ENCODE measurements around the gene ACLY. TPM values are rescaled to one million over a fixed set of nuclear protein-coding genes. Genes with fewer than 3 reads are reported as not detected.

Gene ACLY
- total and polyA plus RNA-seq, 2 of the 13 experiments (the other 11 are each of a cell fraction or from before 2014, with no cell fraction given): 111 to 218 TPM

- TF ChIP-seq ZNF496 (CRISPR knock-in tag; IDR thresholded peaks at IDR 0.05; ENCODE audit: insufficient replicate concordance): no peak
- TF ChIP-seq KLF12 (CRISPR knock-in tag; IDR thresholded peaks at IDR 0.05; ENCODE audit: borderline replicate concordance): 0 out of 2 replicates have a peak, but pooled peaks have one; percentile 69
- TF ChIP-seq ZNF672 (CRISPR knock-in tag; IDR thresholded peaks at IDR 0.05): no peak
- TF ChIP-seq ZNF660 (CRISPR knock-in tag; IDR thresholded peaks at IDR 0.05; ENCODE audit: borderline replicate concordance, low read depth): 0 out of 2 replicates have a peak, but pooled peaks have one; percentile 16
- no peak for TF ChIP-seq ZNF24 (IDR thresholded peaks at IDR 0.05)
- peak; percentile 79; the same call in 1 of the 2 replicates for TF ChIP-seq REPIN1 (CRISPR knock-in tag; IDR thresholded peaks at IDR 0.05; ENCODE audit: borderline replicate concordance, low read depth)
- peak; percentile 61; the same call in 1 of the 2 replicates for TF ChIP-seq ZNF768 (CRISPR knock-in tag; IDR thresholded peaks at IDR 0.05)
- no peak for TF ChIP-seq NR3C1 (CRISPR knock-in tag; IDR thresholded peaks at IDR 0.05)
- TF ChIP-seq ZBTB21 (CRISPR knock-in tag; IDR thresholded peaks at IDR 0.05): no peak
- TF ChIP-seq NFKBIZ (CRISPR knock-in tag; IDR thresholded peaks at IDR 0.05): no peak
- TF ChIP-seq CREB1 (IDR thresholded peaks at IDR 0.05): no peak
- no peak for TF ChIP-seq CREB1 (CRISPR knock-in tag; IDR thresholded peaks at IDR 0.05)
- TF ChIP-seq HOXA9 (CRISPR knock-in tag; IDR thresholded peaks at IDR 0.05; ENCODE audit: borderline replicate concordance): no peak
- no peak for TF ChIP-seq SETDB1 (CRISPR knock-in tag; IDR thresholded peaks at IDR 0.05; ENCODE audit: borderline replicate concordance)
- TF ChIP-seq ZFP37 (CRISPR knock-in tag; IDR thresholded peaks at IDR 0.05; ENCODE audit: borderline replicate concordance): no peak; the same call in 1 of the 2 replicates
- peak; percentile 5; the same call in 1 of the 2 replicates for TF ChIP-seq NR2C2 (CRISPR knock-in tag; IDR thresholded peaks at IDR 0.05; ENCODE audit: borderline replicate concordance)
- peak; percentile 51; the same call in 1 of the 2 replicates for TF ChIP-seq SMYD3 (CRISPR knock-in tag; IDR thresholded peaks at IDR 0.05)
- TF ChIP-seq SMAD1 (CRISPR knock-in tag; IDR thresholded peaks at IDR 0.05; ENCODE audit: borderline replicate concordance, low read depth): 0 out of 2 replicates have a peak, but pooled peaks have one; percentile 67
- no peak for TF ChIP-seq PHB2 (IDR thresholded peaks at IDR 0.05; ENCODE audit: partially characterized antibody)
- no peak for TF ChIP-seq JUN (CRISPR knock-in tag; IDR thresholded peaks at IDR 0.05)
- peak; percentile 81; the same call in 1 of the 2 replicates for TF ChIP-seq SNAI1 (CRISPR knock-in tag; IDR thresholded peaks at IDR 0.05; ENCODE audit: borderline replicate concordance)
- no peak for TF ChIP-seq ZNF337 (CRISPR knock-in tag; IDR thresholded peaks at IDR 0.05; ENCODE audit: borderline replicate concordance, low read depth)
- TF ChIP-seq BHLHE40 (IDR thresholded peaks at IDR 0.05; ENCODE audit: low read length): no peak
- TF ChIP-seq ZNF329 (CRISPR knock-in tag; IDR thresholded peaks at IDR 0.05; ENCODE audit: low read depth): 0 out of 2 replicates have a peak, but pooled peaks have one; percentile 39
- no peak for TF ChIP-seq ZFP1 (CRISPR knock-in tag; IDR thresholded peaks at IDR 0.05)
- TF ChIP-seq DMTF1 (CRISPR knock-in tag; IDR thresholded peaks at IDR 0.05): no peak
- TF ChIP-seq BRF2 (CRISPR knock-in tag; IDR thresholded peaks at IDR 0.05): no peak
- TF ChIP-seq SIN3B (IDR thresholded peaks at IDR 0.05; ENCODE audit: low read length): no peak
- TF ChIP-seq ZNF367 (CRISPR knock-in tag; IDR thresholded peaks at IDR 0.05; ENCODE audit: borderline replicate concordance): no peak
- no peak for TF ChIP-seq ADNP (CRISPR knock-in tag; IDR thresholded peaks at IDR 0.05)
These were observed 540 bp upstream of the ACLY start (continued) for GRCh38 chr17:41919165-41919817.

Data from HepG2 (cell line).